Measurements from ENCODE around the gene ERVFRD-1.

DNA sequence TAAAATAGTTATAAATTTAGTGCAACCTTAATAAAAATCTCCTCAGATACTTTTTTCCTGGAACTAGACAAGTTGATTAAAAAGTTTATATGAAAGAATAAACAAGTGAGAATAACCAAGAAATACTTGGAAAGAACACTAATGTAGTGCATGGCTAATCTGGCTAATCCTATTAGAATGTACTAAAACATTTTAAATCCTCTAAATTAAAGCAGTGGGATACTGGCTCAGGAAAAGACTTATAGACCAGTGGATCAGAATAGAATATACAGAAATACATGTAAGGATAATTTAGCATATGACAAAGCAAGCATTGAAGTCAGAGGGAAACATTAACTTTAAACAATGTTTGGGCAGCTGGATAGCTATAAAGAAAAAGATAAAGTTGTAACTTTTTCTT, 41.1 kb upstream of the ERVFRD-1 start:
- TF ChIP-seq EZH2 (IDR thresholded peaks at IDR 0.05; ENCODE audit: insufficient read depth, poor library complexity, severe bottlenecking) = no peak
- TF ChIP-seq EZH2phosphoT487 (IDR thresholded peaks at IDR 0.05; ENCODE audit: insufficient read depth, low read depth) = no peak

Data from GM23248 (cell line).